HepG2 (cell line): Measurements from ENCODE around the gene KCNH8. TPM values are rescaled to one million over a fixed set of nuclear protein-coding genes. Genes with fewer than 3 reads are reported as not detected.
A peak's percentile ranks its signal among the peaks of the same experiment; 100 is the strongest.

Source experiments
- ATAC-seq: fragments of 200-7000 bp; cut with Tn5 transposase; 3 replicates; pipeline ENCODE4 v1.9.1; 2020; ENCODE audit warnings: mild to moderate bottlenecking, moderate library complexity
- BruUV-seq: library from RNA; stranded (reverse); fragments of 400-500 nt; replicated peaks from 2 replicates; lab custom pipeline; 2021; lab: Mats Ljungman, UMichigan
- CTCF ChIA-PET: fragments of 300-600 bp; formaldehyde crosslinking; extraction: SDS; loops from one replicate; lab custom pipeline; 2021; ENCODE audit warnings: low total read pairs, inconsistent platforms, low intra/inter-chr PET ratio; lab: Yijun Ruan, JAX
- POLR2A ChIA-PET: fragments of 350-600 bp; sonication (Branson Sonifier 250); formaldehyde crosslinking; loops from one replicate; lab custom pipeline; 2020; ENCODE audit warnings: antibody characterized with exemption, inconsistent platforms; lab: Yijun Ruan, JAX
- DNase-seq: peaks from one replicate; pipeline ENCODE4 v3.0.0-alpha.2; 2015; ENCODE audit warnings: low spot score
- FAIRE-seq: peaks from 3 replicates; lab custom pipeline; 2011; peaks lifted over from hg19 to GRCh38; lab: Jason Lieb, UNC
- H2AFZ ChIP-seq: one replicate; pipeline ENCODE4 v1.6.1; 2011; ENCODE audit warnings: low read length, inconsistent platforms
- H3K27ac ChIP-seq: fragments of 300-600 bp; 3 replicates; pipeline ENCODE4 v1.8.0; 2011; ENCODE audit warnings: mixed run types, mild to moderate bottlenecking, mixed read lengths, low read length, inconsistent platforms; ENCODE audit not compliant: insufficient read depth; ENCODE audit errors: extremely low read length
- H3K27me3 ChIP-seq, 2 experiments: fragments of 200-600 bp in 1 of 2; 2 replicates in 1 of 2; 3 replicates in 1 of 2; pipeline versions ENCODE4 v1.6.0 to v1.8.0; 2011; ENCODE audit warnings: low read length in 2 of 2, mild to moderate bottlenecking in 2 of 2, moderate library complexity in 2 of 2, inconsistent platforms in 1 of 2; ENCODE audit not compliant: insufficient read depth in 2 of 2, control insufficient read depth in 1 of 2
- H3K36me3 ChIP-seq, 2 experiments: fragments of 200-600 bp in 1 of 2; replicated peaks in 1 of 2; 2 replicates in 1 of 2; 3 replicates in 1 of 2; pipeline versions ENCODE4 v1.5.1 to v1.8.0; 2011; ENCODE audit warnings: low read length in 2 of 2, inconsistent platforms in 1 of 2; ENCODE audit not compliant: insufficient read depth in 2 of 2, control insufficient read depth in 1 of 2
- H3K4me1 ChIP-seq: 2 replicates; pipeline ENCODE4 v1.5.1; 2012; ENCODE audit warnings: low read length, inconsistent platforms; ENCODE audit not compliant: insufficient read depth
- H3K4me2 ChIP-seq: 2 replicates; pipeline ENCODE4 v1.6.0; 2011; ENCODE audit warnings: low read depth, low read length, inconsistent platforms
- H3K4me3 ChIP-seq, 3 experiments: fragments of 200-600 bp in 1 of 3; sonication (generic), shearing (Covaris generic) in 1 of 3; replicated peaks in 1 of 3; 2 replicates each; pipeline ENCODE4 v1.5.1; 2011 to 2016; ENCODE audit warnings: low read length in 3 of 3, inconsistent platforms in 2 of 3, low read depth in 2 of 3, mild to moderate bottlenecking in 2 of 3, control low read depth in 1 of 3, mixed read lengths in 1 of 3; ENCODE audit not compliant: insufficient read depth in 1 of 3
- H3K79me2 ChIP-seq: one replicate; pipeline ENCODE4 v1.6.1; 2011; ENCODE audit warnings: low read length, inconsistent platforms; ENCODE audit not compliant: insufficient read depth
- H3K9ac ChIP-seq: 2 replicates; pipeline ENCODE4 v1.6.0; 2011; ENCODE audit warnings: mild to moderate bottlenecking, low read depth, low read length, inconsistent platforms; ENCODE audit not compliant: insufficient read depth
- H3K9me3 ChIP-seq: 2 replicates; pipeline ENCODE4 v1.5.1; 2012; ENCODE audit warnings: mild to moderate bottlenecking, low read length
- H4K20me1 ChIP-seq: 2 replicates; pipeline ENCODE4 v1.6.0; 2011; ENCODE audit warnings: inconsistent platforms, mild to moderate bottlenecking, low read length, moderate library complexity; ENCODE audit not compliant: insufficient read depth
- ATAD3A ChIP-seq: sonication (generic); formaldehyde crosslinking; IDR thresholded peaks from 2 replicates; pipeline ENCODE4 v1.4.0; 2020; ENCODE audit warnings: missing genetic modification reagents
- CEBPB ChIP-seq: IDR thresholded peaks from 2 replicates; pipeline ENCODE4 v1.6.1; 2011; ENCODE audit warnings: low read depth, low read length, improper control_type of control experiment, borderline replicate concordance
- CREM ChIP-seq, 2 experiments: sonication (generic) in 1 of 2; formaldehyde crosslinking in 1 of 2; IDR thresholded peaks; 2 replicates each; pipeline versions ENCODE4 v1.4.0 to v1.6.1; 2016 to 2020; ENCODE audit warnings: antibody characterized with exemption in 1 of 2, mild to moderate bottlenecking in 1 of 2, missing genetic modification reagents in 1 of 2
- HNRNPLL ChIP-seq: fragments of 200-400 bp; formaldehyde crosslinking; IDR thresholded peaks from 2 replicates; pipeline ENCODE4 v1.6.1; 2017; ENCODE audit warnings: mild to moderate bottlenecking, low read depth, low read length; ENCODE audit not compliant: poor library complexity, severe bottlenecking
- KDM2A ChIP-seq: sonication (generic); formaldehyde crosslinking; IDR thresholded peaks from 2 replicates; pipeline ENCODE4 v1.4.0; 2020; ENCODE audit warnings: low read depth, missing genetic modification reagents, borderline replicate concordance
- NAIF1 ChIP-seq: sonication (generic); formaldehyde crosslinking; IDR thresholded peaks from 2 replicates; pipeline ENCODE4 v1.5.0; 2020; ENCODE audit warnings: mild to moderate bottlenecking, missing genetic modification reagents, borderline replicate concordance
- PRMT3 ChIP-seq: sonication (generic); formaldehyde crosslinking; IDR thresholded peaks from 2 replicates; pipeline ENCODE4 v1.8.1; 2022; ENCODE audit warnings: low read depth, mild to moderate bottlenecking, moderate library complexity, missing genetic modification reagents, borderline replicate concordance
- TARDBP ChIP-seq: sonication (generic); formaldehyde crosslinking; IDR thresholded peaks from 2 replicates; pipeline ENCODE4 v1.8.0; 2022; ENCODE audit warnings: mild to moderate bottlenecking, missing genetic modification reagents
- ZFP36 ChIP-seq: fragments of 150-350 bp; IDR thresholded peaks from 2 replicates; pipeline ENCODE4 v1.6.1; 2018; ENCODE audit warnings: borderline replicate concordance, low read length, low read depth; ENCODE audit not compliant: partially characterized antibody
- ZKSCAN5 ChIP-seq: sonication (generic); formaldehyde crosslinking; IDR thresholded peaks from 2 replicates; pipeline ENCODE4 v1.5.1; 2020; ENCODE audit warnings: mild to moderate bottlenecking, missing genetic modification reagents
- ZNF546 ChIP-seq: sonication (generic); formaldehyde crosslinking; conservative IDR thresholded peaks from 2 replicates; pipeline ENCODE4 v1.8.1; 2023; ENCODE audit warnings: mild to moderate bottlenecking, missing genetic modification reagents
- ZNF550 ChIP-seq: sonication (generic); formaldehyde crosslinking; IDR thresholded peaks from 2 replicates; pipeline ENCODE4 v1.4.0; 2020; ENCODE audit warnings: mild to moderate bottlenecking, missing genetic modification reagents, borderline replicate concordance
- ZNF616 ChIP-seq: sonication (generic); formaldehyde crosslinking; IDR thresholded peaks from 2 replicates; pipeline ENCODE4 v1.5.0; 2020; ENCODE audit warnings: low read depth, mild to moderate bottlenecking, missing genetic modification reagents
- WGBS: methylation state at CpG from one replicate; pipeline ENCODE4 v1.1.6; 2017; ENCODE audit warnings: low lambda C conversion rate; 5-methylcytosine and 5-hydroxymethylcytosine counted together
- in situ Hi-C: cut with HindIII; loops from 2 replicates; pipeline ENCODE4 v1.10.0; 2017; ENCODE audit warnings: low pct_unique_long_range_greater_than_20kb; ENCODE audit not compliant: extremely low pct_ligation_motif_present
- intact Hi-C: fragments of 100-400 bp; cut with micrococcal nuclease; formaldehyde crosslinking; loops from one replicate; pipeline ENCODE4 v1.10.0; 2022; ENCODE audit not compliant: unreplicated experiment
- polyA plus RNA-seq, 8 experiments: library from polyadenylated mRNA; depleted of rRNA in 3 of 8; stranded (reverse) in 7 of 8; unstranded in 1 of 8; fragments of >200 nt; fragmentation: Illumina TruSeq in 4 of 8; extraction: Trizol in 4 of 8; gene quantifications; 2 replicates each; pipeline versions ENCODE4 v1.2.1 to v1.2.3, GENCODE V29; 2011 to 2016; ENCODE audit warnings: low read depth in 4 of 8, missing spikeins in 1 of 8, mixed read lengths in 1 of 8; ENCODE audit not compliant: insufficient read depth in 1 of 8
- total RNA-seq, 5 experiments: library from RNA; depleted of rRNA; stranded (reverse); fragments of >200 nt; fragmentation: Illumina TruSeq; extraction: Trizol; gene quantifications; 2 replicates each; pipeline ENCODE4 v1.2.3, GENCODE V29; 2016; ENCODE audit warnings: low read depth in 1 of 5
- TF ChIP-seq, protein P1 (sequence below): IDR thresholded peaks from 2 replicates; pipeline ENCODE4 v1.6.1; 2018; ENCODE audit warnings: missing genetic modification reagents
- TF ChIP-seq, protein P2 (sequence below): sonication (generic); formaldehyde crosslinking; IDR thresholded peaks from 2 replicates; pipeline ENCODE4 v1.4.0; 2020; ENCODE audit warnings: mild to moderate bottlenecking, missing genetic modification reagents

KCNH8 gene
- total and polyA plus RNA-seq, 2 of the 13 experiments (the other 11 are each of a cell fraction or from before 2014, with no cell fraction given): 0.04 TPM; not detected in 1

DNA sequence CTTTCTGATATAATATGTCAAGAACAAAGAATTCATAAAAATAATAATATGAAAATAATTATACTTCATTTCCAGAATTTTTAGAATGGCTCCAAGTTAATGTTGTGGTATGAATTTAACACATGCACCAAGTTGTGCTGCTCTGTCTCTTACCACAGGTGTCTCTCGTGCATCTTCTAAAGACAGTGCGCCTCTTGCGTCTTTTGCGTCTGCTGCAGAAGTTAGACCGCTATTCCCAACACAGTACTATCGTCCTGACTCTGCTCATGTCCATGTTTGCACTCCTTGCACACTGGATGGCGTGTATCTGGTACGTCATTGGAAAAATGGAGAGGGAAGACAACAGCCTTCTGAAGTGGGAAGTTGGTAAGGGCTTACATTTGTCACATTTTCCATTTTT is 246.6 kb downstream of the KCNH8 start:
- H3K9ac ChIP-seq: no peak overlapping the region
- POLR2A ChIA-PET: no interaction called here
- no peak for FAIRE-seq

More for the DNA sequence above, 246.6 kb downstream of the KCNH8 start:
- no peaks in the 10 kb centered on the region for H3K27me3 ChIP-seq
- intact Hi-C loops: no loop called here
- BruUV-seq: no TSS peak
- H3K9me3 ChIP-seq: no peaks in the 10 kb centered on the region
- 28% methylated on average over 8 of the region's 8 CpGs for WGBS
- H3K4me1 ChIP-seq: no peaks in the 10 kb centered on the region
- no peak overlapping the region for H3K4me3 ChIP-seq
- in situ Hi-C loops: no loop called here
- H3K36me3 ChIP-seq: no peaks in the 10 kb centered on the region
- DNase-seq (peak; percentile 0), ATAC-seq (no peak)
- CTCF ChIA-PET: no interaction called here
- H4K20me1 ChIP-seq: no peaks in the 10 kb centered on the region
- H3K79me2 ChIP-seq: no peaks in the 10 kb centered on the region
- no peak overlapping the region for H2AFZ ChIP-seq
- H3K27ac ChIP-seq: no peak overlapping the region
- no peak overlapping the region for H3K4me2 ChIP-seq
- TF ChIP-seq NAIF1 (CRISPR knock-in tag): peak; percentile 73
- no peak for TF ChIP-seq ATAD3A (CRISPR knock-in tag)
- TF ChIP-seq HNRNPLL: peak; percentile 71
- TF ChIP-seq, protein P1, sequence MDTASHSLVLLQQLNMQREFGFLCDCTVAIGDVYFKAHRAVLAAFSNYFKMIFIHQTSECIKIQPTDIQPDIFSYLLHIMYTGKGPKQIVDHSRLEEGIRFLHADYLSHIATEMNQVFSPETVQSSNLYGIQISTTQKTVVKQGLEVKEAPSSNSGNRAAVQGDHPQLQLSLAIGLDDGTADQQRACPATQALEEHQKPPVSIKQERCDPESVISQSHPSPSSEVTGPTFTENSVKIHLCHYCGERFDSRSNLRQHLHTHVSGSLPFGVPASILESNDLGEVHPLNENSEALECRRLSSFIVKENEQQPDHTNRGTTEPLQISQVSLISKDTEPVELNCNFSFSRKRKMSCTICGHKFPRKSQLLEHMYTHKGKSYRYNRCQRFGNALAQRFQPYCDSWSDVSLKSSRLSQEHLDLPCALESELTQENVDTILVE (CRISPR knock-in tag): no peak
- no peak for TF ChIP-seq CEBPB
- TF ChIP-seq ZNF550 (CRISPR knock-in tag): no peak
- no peak for TF ChIP-seq ZKSCAN5
- no peak for TF ChIP-seq ZNF616 (CRISPR knock-in tag)
- TF ChIP-seq ZNF546: no peak
- TF ChIP-seq KDM2A (CRISPR knock-in tag): no peak
- no peak for TF ChIP-seq PRMT3 (CRISPR knock-in tag)
- no peak for TF ChIP-seq CREM (IDR thresholded peaks at IDR 0.05)
- TF ChIP-seq CREM (CRISPR knock-in tag; IDR thresholded peaks at IDR 0.05): no peak
- TF ChIP-seq, protein P2, sequence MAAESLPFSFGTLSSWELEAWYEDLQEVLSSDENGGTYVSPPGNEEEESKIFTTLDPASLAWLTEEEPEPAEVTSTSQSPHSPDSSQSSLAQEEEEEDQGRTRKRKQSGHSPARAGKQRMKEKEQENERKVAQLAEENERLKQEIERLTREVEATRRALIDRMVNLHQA (CRISPR knock-in tag): no peak
- TF ChIP-seq TARDBP (CRISPR knock-in tag): no peak
- no peak for TF ChIP-seq ZFP36
